ENCODE measurements around the gene CCDC74A.

- TF ChIP-seq CTCF (conservative IDR thresholded peaks at IDR 0.05; ENCODE audit: low read length) (no peak), EZH2phosphoT487 (IDR thresholded peaks at IDR 0.05; ENCODE audit: borderline replicate concordance) (no peak)
These were observed 18.1 kb upstream of the CCDC74A start for GRCh38 chr2:131509615-131510014.
